H1 (cell line): ENCODE results near the gene OR5C1. TPM values are rescaled to one million over a fixed set of nuclear protein-coding genes. Genes with fewer than 3 reads are reported as not detected.

Experiments used
- CTCF ChIA-PET: fragments of 300-600 bp; sonication (Branson Sonifier 250); formaldehyde crosslinking; loops from one replicate; lab custom pipeline; 2021; ENCODE audit not compliant: partially characterized antibody; lab: Charles Lee
- POLR2A ChIA-PET: fragments of 300-600 bp; sonication (Branson Sonifier 250); formaldehyde crosslinking; loops from one replicate; lab custom pipeline; 2021; ENCODE audit warnings: inconsistent platforms; ENCODE audit not compliant: partially characterized antibody; lab: Charles Lee
- DNase-seq, 2 experiments: peaks; one replicate each; pipeline versions ENCODE4 v3.0.0 to v3.0.0-alpha.2; 2010 to 2022; ENCODE audit warnings: low spot score in 2 of 2, low read depth in 1 of 2, mixed read lengths in 1 of 2
- FAIRE-seq: peaks from 2 replicates; lab custom pipeline; 2011; peaks lifted over from hg19 to GRCh38; lab: Jason Lieb, UNC
- H2AFZ ChIP-seq: 2 replicates; pipeline ENCODE4 v1.8.1; 2012; ENCODE audit warnings: low read length, inconsistent platforms
- H2AK5ac ChIP-seq: 2 replicates; pipeline ENCODE4 v1.6.1; 2013; ENCODE audit warnings: low read depth, low read length
- H2BK120ac ChIP-seq: replicated peaks from 2 replicates; pipeline ENCODE3; 2013; ENCODE audit warnings: low read depth, low read length, inconsistent platforms
- H2BK12ac ChIP-seq: 2 replicates; pipeline ENCODE4 v1.6.1; 2013; ENCODE audit warnings: low read depth, low read length
- H2BK15ac ChIP-seq: 2 replicates; pipeline ENCODE4 v1.6.1; 2013; ENCODE audit warnings: low read length
- H2BK20ac ChIP-seq: 2 replicates; pipeline ENCODE4 v1.6.1; 2013; ENCODE audit warnings: low read length
- H2BK5ac ChIP-seq: 2 replicates; pipeline ENCODE4 v1.6.1; 2013; ENCODE audit warnings: low read depth, low read length
- H3K14ac ChIP-seq: 2 replicates; pipeline ENCODE4 v1.6.1; 2013; ENCODE audit warnings: inconsistent platforms; ENCODE audit not compliant: insufficient read length
- H3K18ac ChIP-seq: 2 replicates; pipeline ENCODE4 v1.6.1; 2013; ENCODE audit warnings: low read length; ENCODE audit errors: extremely low read depth
- H3K23ac ChIP-seq: 2 replicates; pipeline ENCODE4 v1.6.1; 2013; ENCODE audit warnings: inconsistent platforms; ENCODE audit not compliant: insufficient read length
- H3K23me2 ChIP-seq: 2 replicates; pipeline ENCODE4 v1.6.1; 2013; ENCODE audit warnings: low read depth, low read length
- H3K27ac ChIP-seq: 2 replicates; pipeline ENCODE4 v1.6.1; 2011; ENCODE audit warnings: low read depth, low read length, inconsistent platforms
- H3K27me3 ChIP-seq, 4 experiments: replicated peaks in 1 of 4; 1 replicate in 1 of 4; 2 replicates in 3 of 4; pipeline versions ENCODE4 v1.6.1 to v1.8.1; 2011 to 2013; ENCODE audit warnings: low read length in 3 of 4, mild to moderate bottlenecking in 3 of 4, inconsistent platforms in 2 of 4, mixed read lengths in 2 of 4, moderate library complexity in 1 of 4; ENCODE audit not compliant: control insufficient read depth in 3 of 4, insufficient read depth in 3 of 4; ENCODE audit errors: extremely low read depth in 1 of 4
- H3K36me3 ChIP-seq, 4 experiments: 2 replicates each; pipeline versions ENCODE4 v1.6.1 to v1.8.1; 2011 to 2013; ENCODE audit warnings: mild to moderate bottlenecking in 4 of 4, low read length in 3 of 4, moderate library complexity in 2 of 4, control low read depth in 1 of 4, inconsistent platforms in 1 of 4; ENCODE audit not compliant: insufficient read depth in 4 of 4, control insufficient read depth in 2 of 4
- H3K4ac ChIP-seq: replicated peaks from 2 replicates; pipeline ENCODE3; 2013; ENCODE audit warnings: low read length, low read depth, mixed read lengths, inconsistent platforms; ENCODE audit not compliant: insufficient read length
- H3K4me1 ChIP-seq, 4 experiments: replicated peaks in 1 of 4; 1 replicate in 1 of 4; 2 replicates in 3 of 4; pipeline versions ENCODE4 v1.6.1 to v1.8.1; 2011 to 2013; ENCODE audit warnings: low read length in 3 of 4, inconsistent platforms in 2 of 4, mixed read lengths in 1 of 4; ENCODE audit not compliant: insufficient read depth in 4 of 4, control insufficient read depth in 3 of 4
- H3K4me2 ChIP-seq, 2 experiments: 2 replicates each; pipeline versions ENCODE4 v1.6.1 to v1.8.1; 2011 to 2013; ENCODE audit warnings: low read depth in 2 of 2, low read length in 2 of 2, control low read depth in 1 of 2, inconsistent platforms in 1 of 2, mild to moderate bottlenecking in 1 of 2; ENCODE audit not compliant: insufficient read depth in 1 of 2
- H3K4me3 ChIP-seq, 4 experiments: fragments of 200-600, 300-600 bp in 1 of 4; sonication (generic), shearing (Covaris generic), sonication (Bioruptor Twin) in 1 of 4; 2 replicates each; pipeline versions ENCODE4 v1.5.1 to v1.8.1; 2011 to 2016; ENCODE audit warnings: low read length in 4 of 4, low read depth in 3 of 4, control low read depth in 2 of 4, inconsistent platforms in 2 of 4, mild to moderate bottlenecking in 2 of 4, mixed read lengths in 1 of 4, moderate library complexity in 1 of 4; ENCODE audit not compliant: insufficient read depth in 2 of 4; ENCODE audit errors: extremely low read depth in 1 of 4
- H3K56ac ChIP-seq: replicated peaks from 2 replicates; pipeline ENCODE3; 2013; ENCODE audit warnings: low read depth, mild to moderate bottlenecking, mixed read lengths, low read length, inconsistent platforms; ENCODE audit not compliant: insufficient read length
- H3K79me1 ChIP-seq: 2 replicates; pipeline ENCODE4 v1.6.1; 2013; ENCODE audit warnings: low read depth, low read length, control low read depth
- H3K79me2 ChIP-seq, 2 experiments: 2 replicates each; pipeline versions ENCODE4 v1.6.1 to v1.8.1; 2012 to 2013; ENCODE audit warnings: low read length in 2 of 2, mild to moderate bottlenecking in 2 of 2, inconsistent platforms in 1 of 2; ENCODE audit not compliant: insufficient read depth in 2 of 2, control insufficient read depth in 1 of 2
- H3K9ac ChIP-seq, 4 experiments: replicated peaks in 1 of 4; 1 replicate in 1 of 4; 2 replicates in 3 of 4; pipeline versions ENCODE4 v1.6.1 to v1.8.1; 2011 to 2013; ENCODE audit warnings: low read depth in 3 of 4, low read length in 3 of 4, control low read depth in 2 of 4, mild to moderate bottlenecking in 2 of 4, moderate library complexity in 2 of 4, inconsistent platforms in 1 of 4; ENCODE audit errors: extremely low read depth in 1 of 4
- H3K9me3 ChIP-seq, 2 experiments: 2 replicates each; pipeline versions ENCODE4 v1.6.1 to v1.8.1; 2012 to 2013; ENCODE audit warnings: mild to moderate bottlenecking in 2 of 2, moderate library complexity in 2 of 2, control low read depth in 1 of 2, inconsistent platforms in 1 of 2, low read depth in 1 of 2, low read length in 1 of 2, mixed read lengths in 1 of 2; ENCODE audit not compliant: insufficient read depth in 2 of 2
- H4K20me1 ChIP-seq, 2 experiments: replicated peaks in 1 of 2; 2 replicates each; pipeline versions ENCODE3 to v1.8.1; 2011 to 2013; ENCODE audit warnings: inconsistent platforms in 2 of 2, low read length in 2 of 2, mild to moderate bottlenecking in 1 of 2; ENCODE audit not compliant: insufficient read depth in 2 of 2, control insufficient read depth in 1 of 2
- H4K5ac ChIP-seq: 2 replicates; pipeline ENCODE4 v1.6.1; 2013; ENCODE audit warnings: low read length, low read depth, mixed read lengths, inconsistent platforms; ENCODE audit not compliant: insufficient read length
- H4K8ac ChIP-seq: 2 replicates; pipeline ENCODE4 v1.8.0; 2013; ENCODE audit warnings: mild to moderate bottlenecking, moderate library complexity, low read length, inconsistent platforms; ENCODE audit not compliant: insufficient read depth; ENCODE audit errors: extremely low read depth
- H4K91ac ChIP-seq: replicated peaks from 2 replicates; pipeline ENCODE3; 2013; ENCODE audit warnings: low read length, mixed read lengths, inconsistent platforms; ENCODE audit not compliant: insufficient read length
- BACH1 ChIP-seq: IDR thresholded peaks from 2 replicates; pipeline ENCODE4 v1.6.1; 2012; ENCODE audit warnings: low read length, improper control_type of control experiment
- BCL11A ChIP-seq, 2 experiments: IDR thresholded peaks; one replicate each; pipeline ENCODE4 v1.6.1; 2011; ENCODE audit warnings: low read depth in 2 of 2, low read length in 2 of 2, mild to moderate bottlenecking in 2 of 2
- CHD2 ChIP-seq: IDR thresholded peaks from 2 replicates; pipeline ENCODE4 v1.6.1; 2012; ENCODE audit warnings: low read length, improper control_type of control experiment
- FOSL1 ChIP-seq: IDR thresholded peaks from 2 replicates; pipeline ENCODE4 v1.6.1; 2011; ENCODE audit warnings: mild to moderate bottlenecking, low read depth, low read length, moderate library complexity; ENCODE audit not compliant: insufficient read depth
- KDM1A ChIP-seq: fragments of 200-600, 300-600 bp; sonication (generic); IDR thresholded peaks from 2 replicates; pipeline ENCODE4 v1.7.1; 2016; ENCODE audit warnings: mild to moderate bottlenecking, low read length, borderline replicate concordance
- NANOG ChIP-seq: IDR thresholded peaks from 2 replicates; pipeline ENCODE4 v1.6.1; 2011; ENCODE audit warnings: low read length, low read depth, mild to moderate bottlenecking, inconsistent platforms; ENCODE audit not compliant: insufficient read depth, poor library complexity, severe bottlenecking
- POLR2AphosphoS5 ChIP-seq: IDR thresholded peaks from 2 replicates; pipeline ENCODE4 v1.6.1; 2011; ENCODE audit warnings: low read depth, low read length
- SP4 ChIP-seq: IDR thresholded peaks from 2 replicates; pipeline ENCODE4 v1.6.1; 2012; ENCODE audit warnings: low read length, inconsistent platforms
- SRF ChIP-seq: IDR thresholded peaks from 2 replicates; pipeline ENCODE4 v1.6.1; 2011; ENCODE audit warnings: mild to moderate bottlenecking, low read depth, low read length, moderate library complexity
- TBP ChIP-seq: IDR thresholded peaks from 2 replicates; pipeline ENCODE4 v1.6.1; 2011; ENCODE audit warnings: low read depth, low read length, improper control_type of control experiment
- YY1 ChIP-seq: IDR thresholded peaks from 2 replicates; pipeline ENCODE4 v1.6.1; 2011; ENCODE audit warnings: low read depth, mild to moderate bottlenecking, low read length
- WGBS, 2 experiments: shearing (Covaris generic) in 1 of 2; methylation state at CpG; one replicate each; pipeline versions ENCODE4 v1.1.6 to v1.1.7; 2013 to 2015; ENCODE audit warnings: low lambda C conversion rate in 2 of 2, mixed read lengths in 2 of 2, inconsistent platforms in 1 of 2, low coverage in 1 of 2, missing lambda C conversion rate in 1 of 2; ENCODE audit not compliant: insufficient replicate concordance in 2 of 2, insufficient coverage in 1 of 2, insufficient read length in 1 of 2; ENCODE audit errors: extremely low coverage in 1 of 2, missing lambda C conversion rate in 1 of 2; 5-methylcytosine and 5-hydroxymethylcytosine counted together
- polyA plus RNA-seq, 7 experiments: library from polyadenylated mRNA; depleted of rRNA in 3 of 7; stranded (reverse) in 5 of 7; unstranded in 2 of 7; fragments of >200 nt in 5 of 7; fragments of 200-250 nt in 2 of 7; gene quantifications; 1 replicate in 5 of 7; 2 replicates in 1 of 7; 4 replicates in 1 of 7; pipeline versions ENCODE4 v1.2.1 to v1.2.3, GENCODE V29; 2011 to 2013; ENCODE audit warnings: missing spikeins in 2 of 7, mixed read lengths in 2 of 7
- total RNA-seq: library from RNA; stranded (reverse); fragmentation: NEBNext Ultra II Directional; extraction: Animal tissue kit (Norgen Biotek cat#: 25700); gene quantifications from 2 replicates; pipeline ENCODE4 v1.2.1, GENCODE V29; 2021

The OR5C1 gene
- total and polyA plus RNA-seq, 2 of the 8 experiments (the other 6 are each of a cell fraction or from before 2014, with no cell fraction given): not detected

DNA sequence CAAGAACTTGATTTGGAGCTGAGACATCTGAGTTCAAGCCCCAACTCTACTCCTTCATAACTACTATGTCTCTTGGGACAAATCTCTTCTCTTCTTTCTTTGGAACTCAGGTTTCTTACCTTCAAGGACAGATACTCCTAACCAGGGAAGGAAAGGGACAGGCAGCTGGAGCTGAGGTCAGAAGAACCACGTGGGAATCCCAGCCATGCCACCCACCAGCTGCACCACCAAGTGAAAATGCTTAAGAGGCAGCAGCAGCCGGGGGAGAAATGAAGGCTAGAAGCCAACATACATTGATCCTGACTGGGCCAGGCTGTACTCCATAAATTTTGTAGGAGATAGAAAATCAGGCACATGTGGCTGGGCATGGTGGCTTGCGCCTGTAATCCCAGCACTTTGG, 9.6 kb upstream of the OR5C1 start:
- POLR2A ChIA-PET: no interaction called here
- H3K79me1 ChIP-seq: no peaks in the 10 kb centered on the region
- no peak for TF ChIP-seq SP4
- TF ChIP-seq POLR2AphosphoS5: no peak
- TF ChIP-seq KDM1A: no peak
- no peak for TF ChIP-seq FOSL1
- TF ChIP-seq BCL11A (IDR thresholded peaks at IDR 0.05; ENCODE audit: low read depth in 2 of 2, low read length in 2 of 2): no peak
- TF ChIP-seq YY1: no peak
- no peak for TF ChIP-seq BACH1
- TF ChIP-seq TBP: no peak
- no peak for TF ChIP-seq SRF
- TF ChIP-seq NANOG: no peak
- no peak for TF ChIP-seq CHD2

More for the DNA sequence above, 9.6 kb upstream of the OR5C1 start:
- H2BK20ac ChIP-seq: no peak overlapping the region
- H3K9me3 ChIP-seq: peaks cover 45 to 46% of the 10 kb centered on the region in 2 experiments
- H3K27me3 ChIP-seq: no peaks in the 10 kb centered on the region
- no peak overlapping the region for H2AK5ac ChIP-seq
- no peaks in the 10 kb centered on the region for H3K23me2 ChIP-seq
- no peak overlapping the region for H2BK12ac ChIP-seq
- no peak overlapping the region for H3K56ac ChIP-seq
- H4K8ac ChIP-seq: no peak overlapping the region
- no peak for DNase-seq
- H2AFZ ChIP-seq: no peak overlapping the region
- CTCF ChIA-PET: interaction anchor here (0.6 kb wide), 1 partner anchor 12 kb away, joined by 3 read pairs; no protein-coding TSS in a partner anchor
- 59% methylated on average over 3 of the region's 3 CpGs; no CpG with 5 or more reads in 1 of the 2 experiments for WGBS, 2 experiments
- no peak overlapping the region for H3K14ac ChIP-seq
- H3K4me1 ChIP-seq: no peaks in the 10 kb centered on the region
- no peaks in the 10 kb centered on the region for H3K36me3 ChIP-seq
- no peak overlapping the region for H3K18ac ChIP-seq
- no peak overlapping the region for H3K9ac ChIP-seq
- H3K23ac ChIP-seq: no peak overlapping the region
- FAIRE-seq: no peak
- H4K91ac ChIP-seq: no peak overlapping the region
- no peak overlapping the region for H3K27ac ChIP-seq
- H3K4ac ChIP-seq: no peak overlapping the region
- no peaks in the 10 kb centered on the region for H4K20me1 ChIP-seq
- no peak overlapping the region for H4K5ac ChIP-seq
- no peak overlapping the region for H2BK120ac ChIP-seq
- no peaks in the 10 kb centered on the region for H3K79me2 ChIP-seq
- H3K4me2 ChIP-seq: no peak overlapping the region
- H2BK15ac ChIP-seq: no peak overlapping the region
- no peak overlapping the region for H2BK5ac ChIP-seq
- no peak overlapping the region for H3K4me3 ChIP-seq
